Right ventricle myocardium superior (tissue), 1 donor: ENCODE data around the gene CHPF. TPM values are rescaled to one million over a fixed set of nuclear protein-coding genes. Genes with fewer than 3 reads are reported as not detected.
A peak's percentile ranks its signal among the peaks of the same experiment; 100 is the strongest.

Experiments used
- ATAC-seq: fragments of 200-7000 bp; cut with Tn5 transposase; one replicate; pipeline ENCODE4 v1.9.1; 2020; ENCODE audit warnings: mild to moderate bottlenecking; ENCODE audit not compliant: poor library complexity
- DNase-seq: peaks from one replicate; pipeline ENCODE4 v3.0.0-alpha.2; 2020
- intact Hi-C: fragments of 100-400 bp; cut with DNase I; formaldehyde crosslinking; loops from one replicate; pipeline ENCODE4 v1.11.2; 2022
- total RNA-seq: library from RNA; stranded (reverse); fragmentation: NEBNext Ultra II Directional; extraction: Animal tissue kit (Norgen Biotek cat#: 25700); gene quantifications from one replicate; pipeline ENCODE4 v1.2.1, GENCODE V29; 2021
- donor health status: DM: no; HTN: yes; CAD: no; lungs with severe emphysema.

Gene CHPF
- total RNA-seq, 1 donor from 2014 or later, result 85.9 TPM

- intact Hi-C loops, result no loop called here
- DNase-seq (no peak), ATAC-seq (no peak)
Measured at GRCh38 chr2:219569635-219570034, 26.0 kb upstream of the CHPF start.

GRCh38 chr2:219569041-219569440, 25.4 kb upstream of the CHPF start:
- ATAC-seq (no peak), DNase-seq (no peak)
- intact Hi-C loops, result no loop called here

GRCh38 chr2:219567791-219568361, 24.3 kb upstream of the CHPF start:
- intact Hi-C loops, result no loop called here
- DNase-seq (no peak), ATAC-seq (no peak)

GRCh38 chr2:219567131-219567530, 23.5 kb upstream of the CHPF start:
- peak; percentile 37 for DNase-seq
- no peak for ATAC-seq
- intact Hi-C loops, result no loop called here

GRCh38 chr2:219566640-219567039, 23.0 kb upstream of the CHPF start:
- ATAC-seq (no peak), DNase-seq (no peak)
- intact Hi-C loops, result no loop called here

GRCh38 chr2:219565130-219566080, 21.8 kb upstream of the CHPF start:
- DNase-seq (no peak), ATAC-seq (no peak)
- intact Hi-C loops, result no loop called here

GRCh38 chr2:219563271-219563928, 19.8 kb upstream of the CHPF start:
- no peak for ATAC-seq
- DNase-seq, result no peak
- intact Hi-C loops, result loop anchor here (5.0 kb wide), 1 partner anchor 79 kb away; no protein-coding TSS in a partner anchor

GRCh38 chr2:219562049-219563020, 18.7 kb upstream of the CHPF start:
- DNase-seq (no peak), ATAC-seq (no peak)
- intact Hi-C loops, result loop anchor here (5.0 kb wide), 1 partner anchor 80 kb away; no protein-coding TSS in a partner anchor

GRCh38 chr2:219561179-219562048, 17.8 kb upstream of the CHPF start:
- DNase-seq (no peak), ATAC-seq (peak; percentile 28)
- intact Hi-C loops, result loop anchor here (5.0 kb wide), 1 partner anchor 81 kb away; no protein-coding TSS in a partner anchor

GRCh38 chr2:219560893-219561178, 17.2 kb upstream of the CHPF start:
- intact Hi-C loops, result loop anchor here (5.0 kb wide), 1 partner anchor 81 kb away; no protein-coding TSS in a partner anchor
- no peak for DNase-seq
- no peak for ATAC-seq

- intact Hi-C loops, result loop anchor here (5.0 kb wide), 1 partner anchor 82 kb away; no protein-coding TSS in a partner anchor
- ATAC-seq, result peak; percentile 30
Measured at GRCh38 chr2:219560037-219560892, 16.7 kb upstream of the CHPF start.

GRCh38 chr2:219559156-219559915, 15.7 kb upstream of the CHPF start:
- DNase-seq (no peak), ATAC-seq (no peak)
- intact Hi-C loops, result no loop called here

More at GRCh38 chr2:219560037-219560892, 16.7 kb upstream of the CHPF start:
- DNase-seq, result no peak

- intact Hi-C loops, result no loop called here
- ATAC-seq (no peak), DNase-seq (no peak)
Measured at GRCh38 chr2:219557791-219558785, 14.5 kb upstream of the CHPF start.

- ATAC-seq, result no peak
- intact Hi-C loops, result no loop called here
- DNase-seq, result no peak
Measured at GRCh38 chr2:219557320-219557719, 13.7 kb upstream of the CHPF start.

- no peak for ATAC-seq
- intact Hi-C loops, result no loop called here
- no peak for DNase-seq
Measured at GRCh38 chr2:219556413-219556812, 12.8 kb upstream of the CHPF start.
